Fibroblast of skin of abdomen (primary cell): Measurements from ENCODE around the gene AIMP1. TPM values are rescaled to one million over a fixed set of nuclear protein-coding genes. Genes with fewer than 3 reads are reported as not detected.

Source experiments
- DNase-seq: peaks from one replicate; pipeline ENCODE4 v3.0.0-alpha.2; 2013
- polyA plus RNA-seq, 2 experiments: library from polyadenylated mRNA; unstranded; fragments of 120-200 nt; gene quantifications; one replicate each; pipeline ENCODE4 v1.2.1, GENCODE V29; 2013; ENCODE audit not compliant: insufficient read length in 2 of 2

Gene AIMP1
- polyA plus RNA-seq (2013, experiment 1 of 2; ENCODE audit: insufficient read length), result 57.5 TPM
- polyA plus RNA-seq (2013, experiment 2 of 2; ENCODE audit: insufficient read length), result 58.7 TPM

DNA sequence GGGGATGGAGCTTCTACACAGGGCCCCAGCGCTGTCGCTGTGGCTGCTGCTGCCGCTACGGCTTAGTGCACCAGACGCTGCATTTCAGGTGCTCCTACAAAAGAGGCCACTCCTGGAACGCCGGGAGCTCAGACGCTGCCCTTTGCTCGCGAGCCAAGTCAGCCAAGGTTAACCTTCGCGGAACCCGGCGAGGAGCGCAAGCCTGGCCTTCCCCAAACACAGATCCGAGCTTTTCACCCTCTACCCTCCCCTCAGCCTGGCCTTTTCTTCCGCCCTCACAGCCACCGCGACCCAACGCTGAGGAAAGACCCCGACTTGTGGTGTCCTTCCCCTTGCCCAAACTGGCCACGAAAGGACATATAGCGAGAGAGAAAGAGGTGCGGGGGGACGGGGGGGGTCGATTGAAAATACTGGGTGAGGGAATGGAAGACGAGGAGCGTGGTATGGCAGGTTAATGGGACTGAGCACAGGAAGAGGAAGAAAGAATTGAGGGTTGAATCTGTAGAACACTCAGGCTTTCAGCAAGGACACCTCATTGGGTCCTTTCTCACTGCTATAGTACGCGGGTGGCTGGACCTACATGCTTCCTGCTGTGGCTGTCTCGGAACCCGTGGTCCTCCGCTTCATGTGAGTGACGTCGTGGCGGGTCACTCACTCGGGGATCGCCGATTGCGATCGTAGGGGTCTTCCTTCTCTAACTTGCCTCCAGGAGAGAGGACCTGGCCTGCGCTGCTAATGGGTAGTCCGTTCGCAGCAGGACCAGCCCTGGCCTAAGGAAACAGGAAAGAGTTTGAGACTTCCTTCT is at the start of gene AIMP1, which contains the start of gene TBCK:
AIMP1 (plus strand) TSS at position 583 of the 805 bp plus-strand sequence. CDS start 8,460 bp downstream, outside the sequence.
TBCK (minus strand) TSS at position 242 of the 805 bp plus-strand sequence. CDS start 7,249 bp downstream, outside the sequence.
- DNase-seq, result peak; percentile 92

GRCh38 chr4:106268786-106269185 is 47.6 kb upstream of the AIMP1 start:
- peak; percentile 83 for DNase-seq

- peak; percentile 73 for DNase-seq
Measured at GRCh38 chr4:106269711-106270110, 46.6 kb upstream of the AIMP1 start.

DNA sequence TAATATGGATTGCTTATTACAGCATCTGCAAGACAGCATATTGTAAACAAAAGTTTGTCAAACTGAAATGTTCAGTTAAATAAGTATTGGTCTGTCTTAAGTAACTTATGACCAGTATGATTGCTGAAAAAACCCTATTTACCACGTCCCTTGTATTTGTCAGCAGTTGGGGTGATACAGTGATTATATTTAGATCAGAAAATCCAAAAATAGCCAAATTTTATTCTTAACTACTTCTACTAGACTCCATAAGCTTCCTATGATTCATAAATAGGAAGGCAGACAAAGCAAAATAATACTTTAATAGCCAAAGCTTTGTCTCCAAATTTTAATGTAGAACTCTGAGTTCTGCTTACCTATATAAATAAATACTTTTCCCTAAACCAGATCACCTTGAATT is 45.6 kb upstream of the AIMP1 start:
- DNase-seq, result no peak

DNA sequence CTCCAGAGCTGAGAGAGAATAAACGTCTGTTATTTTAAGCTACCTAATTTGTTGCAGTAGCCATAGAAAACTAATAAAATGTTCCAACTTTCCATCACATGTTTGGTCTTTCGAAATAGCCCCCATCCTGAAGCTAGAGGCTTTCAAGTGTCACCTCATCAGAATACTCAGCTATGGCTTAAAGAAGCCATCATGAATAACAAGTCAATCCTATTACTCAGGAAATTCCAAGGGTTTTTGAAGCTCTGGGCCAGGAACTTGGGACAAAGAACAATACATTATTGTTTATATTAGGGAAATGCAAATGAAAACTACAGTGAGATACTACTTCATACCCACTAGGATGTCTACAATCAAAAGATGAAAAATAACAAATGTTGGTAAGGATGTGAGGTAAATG is 42.5 kb upstream of the AIMP1 start:
- DNase-seq, result peak; percentile 38

DNA sequence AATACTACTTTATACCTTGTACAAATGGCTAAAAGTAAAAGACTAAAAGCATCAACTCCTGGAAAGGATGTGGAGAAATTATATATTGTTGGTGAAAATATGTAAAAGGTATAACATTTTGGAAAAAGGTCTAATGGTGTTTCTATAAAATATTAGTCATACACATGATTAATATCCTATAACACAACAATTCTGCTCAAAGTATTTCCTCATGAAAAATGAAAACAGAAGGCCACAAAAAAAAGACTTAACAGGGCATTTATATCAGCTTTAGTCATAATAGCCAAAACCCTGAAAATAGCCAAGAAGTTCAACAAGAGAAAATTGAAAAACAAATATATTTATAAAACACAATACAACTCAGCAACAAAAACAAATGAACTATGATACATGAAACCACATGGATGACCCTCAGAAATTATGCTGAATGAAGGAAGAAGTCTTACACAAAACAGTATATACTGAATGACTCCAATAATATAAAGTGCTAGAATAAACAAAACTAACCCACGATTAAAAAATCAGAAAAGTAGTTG is 39.1 kb upstream of the AIMP1 start:
- no peak for DNase-seq

GRCh38 chr4:106284227-106284626 is 32.1 kb upstream of the AIMP1 start:
- no peak for DNase-seq

GRCh38 chr4:106286611-106287010 is 29.7 kb upstream of the AIMP1 start:
- DNase-seq, result no peak

- DNase-seq, result peak; percentile 87
Measured at GRCh38 chr4:106287353-106287969, 28.9 kb upstream of the AIMP1 start.

DNA sequence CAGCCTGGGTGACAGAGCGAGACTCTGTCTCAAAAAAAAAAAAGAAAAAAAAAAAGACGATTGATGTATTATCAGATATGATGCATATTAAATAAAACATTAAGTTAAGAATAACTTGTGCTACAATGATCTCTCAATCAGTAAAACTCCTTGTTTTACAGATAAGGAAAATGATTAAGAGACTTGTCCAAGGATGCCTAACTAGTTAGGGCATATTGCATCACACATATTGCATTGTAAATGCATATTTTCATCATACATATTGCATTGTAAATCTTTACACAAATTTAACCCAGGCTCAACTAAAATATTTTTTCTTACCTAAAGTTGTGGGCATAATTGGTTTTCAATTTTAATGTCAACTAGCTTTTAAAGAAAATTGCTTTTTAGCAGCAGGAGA is 26.6 kb upstream of the AIMP1 start:
- no peak for DNase-seq

DNA sequence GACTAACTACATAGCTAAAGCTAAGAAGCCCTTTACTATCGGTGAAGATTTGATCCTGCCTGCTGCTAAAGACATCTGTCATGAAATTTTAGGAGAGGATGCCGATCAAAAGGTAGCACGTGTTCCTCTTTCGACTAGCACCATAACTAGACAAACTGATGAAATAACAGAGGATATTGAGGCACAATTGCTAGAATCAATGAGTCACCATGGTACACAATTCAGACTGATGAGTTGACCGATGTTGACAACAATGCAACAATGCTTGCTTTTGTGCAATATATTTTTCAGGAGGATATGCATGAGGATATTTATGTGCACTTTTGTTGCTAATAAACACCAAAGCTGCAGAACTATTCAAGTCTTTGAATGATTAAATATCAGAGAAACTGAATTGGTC is 24.7 kb upstream of the AIMP1 start:
- no peak for DNase-seq

- DNase-seq, result no peak
Measured at GRCh38 chr4:106294062-106294461, 22.3 kb upstream of the AIMP1 start.

DNA sequence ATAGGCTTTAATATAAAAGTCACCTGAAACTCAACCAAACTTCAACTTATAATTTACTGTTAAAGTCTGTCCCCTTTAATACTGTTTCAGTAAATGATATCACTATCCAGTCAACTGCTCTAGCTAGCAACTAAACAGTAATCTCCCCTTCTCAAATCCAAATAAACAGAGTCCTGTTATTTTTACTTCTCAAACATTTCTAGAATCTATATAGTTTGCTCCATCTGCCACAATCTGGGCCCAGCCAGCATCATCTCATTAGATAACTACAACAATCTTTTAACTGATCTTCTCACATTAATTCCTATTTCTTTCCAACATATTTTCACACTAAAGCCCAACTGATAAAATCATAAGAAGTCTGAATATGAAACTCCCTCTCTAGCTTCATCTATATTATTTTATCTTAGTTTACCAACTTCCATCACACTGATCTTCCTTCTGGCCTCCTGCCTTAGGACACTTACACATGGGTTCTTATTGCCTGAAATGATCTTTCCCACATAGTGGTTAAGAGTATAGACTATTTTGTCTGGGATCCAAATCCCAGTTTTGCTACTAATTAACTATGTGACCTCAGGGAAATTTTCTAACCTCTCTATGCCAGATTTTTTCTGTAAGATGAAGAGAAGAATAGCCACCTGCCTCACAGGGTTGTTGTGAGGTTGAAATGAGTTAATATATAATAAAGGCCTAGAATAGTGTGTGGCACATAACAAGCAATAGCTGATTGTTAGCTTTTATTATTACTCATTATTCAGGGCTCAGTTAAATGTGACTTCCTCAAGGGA is 18.9 kb upstream of the AIMP1 start:
- DNase-seq, result no peak

DNA sequence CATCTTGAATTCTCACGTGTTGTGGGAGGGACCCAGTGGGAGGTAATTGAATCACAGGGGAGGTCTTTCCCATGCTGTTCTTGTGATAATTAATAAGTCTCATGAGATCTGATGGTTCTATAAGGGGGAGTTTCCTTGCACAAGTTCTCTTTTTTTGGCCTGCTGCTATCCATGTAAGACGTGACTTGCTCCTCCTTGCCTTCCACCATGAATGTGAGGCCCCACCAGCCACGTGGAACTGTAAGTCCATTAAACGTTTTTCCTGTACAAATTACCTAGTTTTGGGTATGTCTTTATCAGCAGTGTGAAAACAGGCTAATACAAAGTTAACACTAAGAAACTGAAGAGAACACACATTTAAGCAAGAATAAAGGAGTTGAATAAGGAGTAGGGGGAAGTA is 16.4 kb upstream of the AIMP1 start:
- DNase-seq, result no peak

DNA sequence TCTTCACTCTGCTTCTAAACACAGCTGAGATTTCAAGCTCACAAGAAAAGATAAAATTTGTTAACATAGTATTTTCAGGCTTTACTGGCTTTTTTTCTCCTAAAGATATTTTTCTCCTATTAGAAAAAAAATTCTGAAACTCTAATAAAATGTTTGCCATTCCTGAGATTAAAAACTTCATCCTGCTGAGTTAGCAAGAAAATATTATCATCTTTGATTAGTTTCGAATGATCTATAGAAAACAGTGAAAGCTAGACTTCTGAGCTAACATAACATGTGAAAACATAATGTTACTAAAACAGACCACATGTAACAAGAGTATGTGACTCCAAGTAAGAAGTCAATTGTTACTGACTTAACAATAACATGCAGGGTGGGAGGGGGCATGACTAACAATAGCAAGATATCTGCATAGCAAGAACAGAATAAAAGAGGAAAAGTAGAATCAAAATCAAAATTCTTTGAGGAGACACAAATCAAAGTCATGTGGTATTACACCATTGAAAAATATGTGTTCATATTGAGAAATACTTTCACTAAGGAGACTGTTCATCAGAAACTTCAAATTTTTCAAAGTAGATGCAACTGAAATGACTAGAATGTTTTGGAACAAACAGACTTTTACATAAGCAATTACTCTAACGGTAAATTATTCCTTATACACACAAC is 14.8 kb upstream of the AIMP1 start:
- peak; percentile 54 for DNase-seq

DNA sequence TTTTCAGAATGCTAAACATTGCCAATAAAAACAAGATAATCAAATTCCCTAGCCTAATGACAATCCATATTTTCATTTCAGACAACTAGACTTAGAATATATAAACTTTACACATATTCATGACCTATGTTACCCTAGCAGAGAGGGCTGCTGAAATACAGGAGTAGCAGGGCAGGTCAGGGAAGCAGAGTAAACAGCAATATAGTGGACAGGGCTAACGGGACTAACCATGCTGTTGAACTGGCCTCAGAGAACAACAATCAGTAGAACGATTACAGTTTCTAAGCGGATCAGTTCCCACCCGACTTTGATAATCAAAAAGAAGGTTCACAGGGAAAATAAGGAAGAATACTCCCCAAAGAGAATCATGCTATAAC is 14.3 kb upstream of the AIMP1 start:
- no peak for DNase-seq

GRCh38 chr4:106303548-106304281 is 12.6 kb upstream of the AIMP1 start:
- no peak for DNase-seq

- no peak for DNase-seq
Measured at GRCh38 chr4:106304632-106305031, 11.7 kb upstream of the AIMP1 start.

GRCh38 chr4:106305435-106306055 is 10.8 kb upstream of the AIMP1 start:
- no peak for DNase-seq

DNA sequence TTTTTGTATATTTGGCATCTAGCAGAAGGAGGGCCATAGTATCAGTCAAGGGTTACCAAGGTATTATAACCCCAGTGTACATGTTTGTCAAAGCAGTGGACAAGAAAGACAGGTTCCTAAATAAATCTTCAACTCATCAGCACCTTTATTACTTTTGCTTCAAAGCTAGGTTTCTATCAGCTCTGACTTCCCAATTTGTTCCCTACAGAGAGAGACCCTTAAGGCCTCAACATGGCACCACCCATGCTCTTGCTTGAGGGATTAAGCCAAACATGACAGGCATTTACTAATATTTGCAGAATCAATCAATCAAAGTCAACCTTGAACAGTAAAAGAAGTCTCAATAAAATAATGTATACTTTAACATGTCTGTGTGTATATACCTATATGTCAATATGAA is 9.8 kb upstream of the AIMP1 start:
- DNase-seq, result no peak

DNA sequence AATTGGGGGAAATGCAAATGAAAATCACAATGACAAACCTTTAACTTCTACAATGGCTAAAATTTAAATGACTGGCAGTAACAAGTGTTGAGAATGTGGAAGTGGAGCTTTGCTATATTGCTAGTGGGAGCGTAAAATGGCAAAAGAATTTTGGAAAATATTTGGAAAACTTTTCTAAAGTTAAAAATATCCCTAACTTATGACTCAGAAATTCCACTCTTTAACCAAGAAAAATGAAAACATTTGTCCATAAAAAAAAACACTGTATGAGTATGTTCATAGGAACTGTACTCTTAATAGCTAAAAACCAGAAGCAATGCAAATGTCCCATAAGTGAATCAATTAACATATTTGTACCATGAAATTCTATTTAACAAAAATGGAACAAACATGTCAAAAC is 4.0 kb upstream of the AIMP1 start:
- peak; percentile 79 for DNase-seq
